ENCODE results near the gene BGN. TPM values are rescaled to one million over a fixed set of nuclear protein-coding genes. Genes with fewer than 3 reads are reported as not detected.

BGN gene
- polyA plus RNA-seq, 4 donors: 3.1 to 23.2 (median 12.6) TPM

- Histone ChIP-seq H3K4me3 (ENCODE audit: low read depth in 1 of 3, low read length in 3 of 3) (no peak overlapping the region), H3K36me3 (ENCODE audit: control insufficient read depth in 3 of 3, insufficient read depth in 2 of 3, low read depth in 1 of 3, low read length in 3 of 3) (no peaks in the 10 kb centered on the region), H3K4me1 (ENCODE audit: control insufficient read depth in 3 of 3, insufficient read depth in 2 of 3, low read depth in 1 of 3, low read length in 2 of 3) (no peaks in the 10 kb centered on the region), H3K27me3 (ENCODE audit: control insufficient read depth in 3 of 3, insufficient read depth in 3 of 3, low read length in 3 of 3) (no peaks in the 10 kb centered on the region), H3K9me3 (ENCODE audit: control insufficient read depth in 2 of 2, insufficient read depth in 1 of 2, low read depth in 1 of 2, low read length in 1 of 2) (no peaks in the 10 kb centered on the region), H3K27ac (ENCODE audit: low read depth in 1 of 3, low read length in 2 of 3) (no peak overlapping the region)
- WGBS, 3 donors: 80 to 82% (median 82%) methylated on average over 9 to 14 of the region's 14 CpGs
- FAIRE-seq: no peak
- DNase-seq: no peak
These were observed 14.8 kb downstream of the BGN start for GRCh38 chrX:153509592-153509991.

GRCh38 chrX:153510383-153510782 is 15.6 kb downstream of the BGN start:
- no peak for DNase-seq
- no peaks in the 10 kb centered on the region for H3K36me3 ChIP-seq (ENCODE audit: control insufficient read depth in 3 of 3, insufficient read depth in 2 of 3, low read depth in 1 of 3, low read length in 3 of 3)
- WGBS, 3 donors: 70 to 81% (median 80%) methylated on average over 10 to 11 of the region's 11 CpGs
- no peak overlapping the region for H3K4me3 ChIP-seq (ENCODE audit: low read depth in 1 of 3, low read length in 3 of 3)
- no peak for FAIRE-seq
- H3K4me1 ChIP-seq (ENCODE audit: control insufficient read depth in 3 of 3, insufficient read depth in 2 of 3, low read depth in 1 of 3, low read length in 2 of 3): no peaks in the 10 kb centered on the region
- no peak overlapping the region for H3K27ac ChIP-seq (ENCODE audit: low read depth in 1 of 3, low read length in 2 of 3)
- no peaks in the 10 kb centered on the region for H3K27me3 ChIP-seq (ENCODE audit: control insufficient read depth in 3 of 3, insufficient read depth in 3 of 3, low read length in 3 of 3)
- no peaks in the 10 kb centered on the region for H3K9me3 ChIP-seq (ENCODE audit: control insufficient read depth in 2 of 2, insufficient read depth in 1 of 2, low read depth in 1 of 2, low read length in 1 of 2)

- FAIRE-seq: no peak
- H3K27ac ChIP-seq (ENCODE audit: low read depth in 1 of 3, low read length in 2 of 3): no peak overlapping the region
- no peaks in the 10 kb centered on the region for H3K4me1 ChIP-seq (ENCODE audit: control insufficient read depth in 3 of 3, insufficient read depth in 2 of 3, low read depth in 1 of 3, low read length in 2 of 3)
- peaks cover 3 to 14% (median 4%) of the 10 kb centered on the region in 3 donors for H3K27me3 ChIP-seq (ENCODE audit: control insufficient read depth in 3 of 3, insufficient read depth in 3 of 3, low read length in 3 of 3)
- H3K36me3 ChIP-seq (ENCODE audit: control insufficient read depth in 3 of 3, insufficient read depth in 2 of 3, low read depth in 1 of 3, low read length in 3 of 3): no peaks in the 10 kb centered on the region
- DNase-seq: no peak
- H3K4me3 ChIP-seq (ENCODE audit: low read depth in 1 of 3, low read length in 3 of 3): no peak overlapping the region
- H3K9me3 ChIP-seq (ENCODE audit: control insufficient read depth in 2 of 2, insufficient read depth in 1 of 2, low read depth in 1 of 2, low read length in 1 of 2): no peaks in the 10 kb centered on the region
- WGBS, 3 donors: 74 to 80% (median 77%) methylated on average over 15 to 17 of the region's 17 CpGs
These were observed 17.2 kb downstream of the BGN start for GRCh38 chrX:153511784-153512500.

GRCh38 chrX:153512501-153512893 is 17.7 kb downstream of the BGN start:
- DNase-seq (no peak), FAIRE-seq (no peak)
- H3K27ac ChIP-seq (ENCODE audit: low read depth in 1 of 3, low read length in 2 of 3): no peak overlapping the region
- H3K36me3 ChIP-seq (ENCODE audit: control insufficient read depth in 3 of 3, insufficient read depth in 2 of 3, low read depth in 1 of 3, low read length in 3 of 3): no peaks in the 10 kb centered on the region
- peaks cover 3 to 16% (median 5%) of the 10 kb centered on the region in 3 donors for H3K27me3 ChIP-seq (ENCODE audit: control insufficient read depth in 3 of 3, insufficient read depth in 3 of 3, low read length in 3 of 3)
- WGBS, 3 donors: 54 to 73% (median 57%) methylated on average over 3 of the region's 3 CpGs
- H3K4me3 ChIP-seq (ENCODE audit: low read depth in 1 of 3, low read length in 3 of 3): no peak overlapping the region
- H3K9me3 ChIP-seq (ENCODE audit: control insufficient read depth in 2 of 2, insufficient read depth in 1 of 2, low read depth in 1 of 2, low read length in 1 of 2): no peaks in the 10 kb centered on the region
- no peaks in the 10 kb centered on the region for H3K4me1 ChIP-seq (ENCODE audit: control insufficient read depth in 3 of 3, insufficient read depth in 2 of 3, low read depth in 1 of 3, low read length in 2 of 3)

- H3K4me1 ChIP-seq (ENCODE audit: control insufficient read depth in 3 of 3, insufficient read depth in 2 of 3, low read depth in 1 of 3, low read length in 2 of 3): no peaks in the 10 kb centered on the region
- H3K36me3 ChIP-seq (ENCODE audit: control insufficient read depth in 3 of 3, insufficient read depth in 2 of 3, low read depth in 1 of 3, low read length in 3 of 3): no peaks in the 10 kb centered on the region
- DNase-seq (no peak), FAIRE-seq (no peak)
- H3K4me3 ChIP-seq (ENCODE audit: low read depth in 1 of 3, low read length in 3 of 3): no peak overlapping the region
- no peak overlapping the region for H3K27ac ChIP-seq (ENCODE audit: low read depth in 1 of 3, low read length in 2 of 3)
- 66 to 76% (median 72%) methylated on average over 5 of the region's 5 CpGs for WGBS, 3 donors
- H3K9me3 ChIP-seq (ENCODE audit: control insufficient read depth in 2 of 2, insufficient read depth in 1 of 2, low read depth in 1 of 2, low read length in 1 of 2): no peaks in the 10 kb centered on the region
- H3K27me3 ChIP-seq (ENCODE audit: control insufficient read depth in 3 of 3, insufficient read depth in 3 of 3, low read length in 3 of 3): peaks cover 3 to 19% (median 5%) of the 10 kb centered on the region in 3 donors
These were observed 18.5 kb downstream of the BGN start for GRCh38 chrX:153513265-153513664.

GRCh38 chrX:153514259-153514658 is 19.5 kb downstream of the BGN start:
- Histone ChIP-seq H3K36me3 (ENCODE audit: control insufficient read depth in 3 of 3, insufficient read depth in 2 of 3, low read depth in 1 of 3, low read length in 3 of 3) (no peaks in the 10 kb centered on the region), H3K27ac (ENCODE audit: low read depth in 1 of 3, low read length in 2 of 3) (no peak overlapping the region), H3K4me1 (ENCODE audit: control insufficient read depth in 3 of 3, insufficient read depth in 2 of 3, low read depth in 1 of 3, low read length in 2 of 3) (no peaks in the 10 kb centered on the region), H3K27me3 (ENCODE audit: control insufficient read depth in 3 of 3, insufficient read depth in 3 of 3, low read length in 3 of 3) (peaks cover 5 to 28% (median 6%) of the 10 kb centered on the region in 3 donors), H3K9me3 (ENCODE audit: control insufficient read depth in 2 of 2, insufficient read depth in 1 of 2, low read depth in 1 of 2, low read length in 1 of 2) (no peaks in the 10 kb centered on the region), H3K4me3 (ENCODE audit: low read depth in 1 of 3, low read length in 3 of 3) (no peak overlapping the region)
- FAIRE-seq (no peak), DNase-seq (no peak)
- WGBS, 3 donors: 77 to 91% (median 89%) methylated on average over 7 to 9 of the region's 9 CpGs

- no peak for DNase-seq
- WGBS, 3 donors: 58 to 68% (median 61%) methylated on average over 7 to 8 of the region's 8 CpGs
- Histone ChIP-seq H3K27ac (ENCODE audit: low read depth in 1 of 3, low read length in 2 of 3) (no peak overlapping the region), H3K4me1 (ENCODE audit: control insufficient read depth in 3 of 3, insufficient read depth in 2 of 3, low read depth in 1 of 3, low read length in 2 of 3) (no peaks in the 10 kb centered on the region), H3K27me3 (ENCODE audit: control insufficient read depth in 3 of 3, insufficient read depth in 3 of 3, low read length in 3 of 3) (peaks cover 5 to 38% (median 6%) of the 10 kb centered on the region in 3 donors), H3K4me3 (ENCODE audit: low read depth in 1 of 3, low read length in 3 of 3) (no peak overlapping the region), H3K9me3 (ENCODE audit: control insufficient read depth in 2 of 2, insufficient read depth in 1 of 2, low read depth in 1 of 2, low read length in 1 of 2) (no peaks in the 10 kb centered on the region), H3K36me3 (ENCODE audit: control insufficient read depth in 3 of 3, insufficient read depth in 2 of 3, low read depth in 1 of 3, low read length in 3 of 3) (no peaks in the 10 kb centered on the region)
- FAIRE-seq: no peak
These were observed 20.7 kb downstream of the BGN start for GRCh38 chrX:153515435-153515834.

GRCh38 chrX:153516073-153516472 is 21.3 kb downstream of the BGN start:
- 61 to 83% (median 62%) methylated on average over 8 to 9 of the region's 9 CpGs for WGBS, 3 donors

GRCh38 chrX:153517423-153517822 is 22.6 kb downstream of the BGN start, which contains the start of gene ATP2B3:
Gene ATP2B3 (plus strand): TSS chrX:153517642. CDS start chrX:153536248, 18,606 bp downstream.
- FAIRE-seq (no peak), DNase-seq (no peak)
- Histone ChIP-seq H3K4me3 (ENCODE audit: low read depth in 1 of 3, low read length in 3 of 3) (no peak within 1 kb of the TSS), H3K4me1 (ENCODE audit: control insufficient read depth in 3 of 3, insufficient read depth in 2 of 3, low read depth in 1 of 3, low read length in 2 of 3) (no peaks in the 10 kb centered on the region), H3K36me3 (ENCODE audit: control insufficient read depth in 3 of 3, insufficient read depth in 2 of 3, low read depth in 1 of 3, low read length in 3 of 3) (no peaks in the 10 kb centered on the region), H3K9me3 (ENCODE audit: control insufficient read depth in 2 of 2, insufficient read depth in 1 of 2, low read depth in 1 of 2, low read length in 1 of 2) (no peaks in the 10 kb centered on the region), H3K27ac (ENCODE audit: low read depth in 1 of 3, low read length in 2 of 3) (no peak within 1 kb of the TSS), H3K27me3 (ENCODE audit: control insufficient read depth in 3 of 3, insufficient read depth in 3 of 3, low read length in 3 of 3) (peaks cover 5 to 49% (median 10%) of the 10 kb centered on the region in 3 donors)
- 4 to 39% (median 20%) methylated on average over 6 to 50 of the region's 50 CpGs for WGBS, 3 donors

More at GRCh38 chrX:153516073-153516472, 21.3 kb downstream of the BGN start:
- no peak overlapping the region for H3K27ac ChIP-seq (ENCODE audit: low read depth in 1 of 3, low read length in 2 of 3)
- H3K9me3 ChIP-seq (ENCODE audit: control insufficient read depth in 2 of 2, insufficient read depth in 1 of 2, low read depth in 1 of 2, low read length in 1 of 2): no peaks in the 10 kb centered on the region
- peaks cover 5 to 44% (median 6%) of the 10 kb centered on the region in 3 donors for H3K27me3 ChIP-seq (ENCODE audit: control insufficient read depth in 3 of 3, insufficient read depth in 3 of 3, low read length in 3 of 3)
- FAIRE-seq (no peak), DNase-seq (no peak)
- H3K36me3 ChIP-seq (ENCODE audit: control insufficient read depth in 3 of 3, insufficient read depth in 2 of 3, low read depth in 1 of 3, low read length in 3 of 3): no peaks in the 10 kb centered on the region
- H3K4me3 ChIP-seq (ENCODE audit: low read depth in 1 of 3, low read length in 3 of 3): no peak overlapping the region
- no peaks in the 10 kb centered on the region for H3K4me1 ChIP-seq (ENCODE audit: control insufficient read depth in 3 of 3, insufficient read depth in 2 of 3, low read depth in 1 of 3, low read length in 2 of 3)

All from small intestine (tissue), 7 donors.